CD4-positive, alpha-beta T cell treated with Interferon alpha-2 for 1 hour (primary cell): ENCODE results near the gene DHRS7B.

Experiments used
- DNase-seq, 2 donors: peaks; one replicate each; pipeline ENCODE4 v3.0.0-alpha.2; 2020 to 2022

Gene DHRS7B

DNA sequence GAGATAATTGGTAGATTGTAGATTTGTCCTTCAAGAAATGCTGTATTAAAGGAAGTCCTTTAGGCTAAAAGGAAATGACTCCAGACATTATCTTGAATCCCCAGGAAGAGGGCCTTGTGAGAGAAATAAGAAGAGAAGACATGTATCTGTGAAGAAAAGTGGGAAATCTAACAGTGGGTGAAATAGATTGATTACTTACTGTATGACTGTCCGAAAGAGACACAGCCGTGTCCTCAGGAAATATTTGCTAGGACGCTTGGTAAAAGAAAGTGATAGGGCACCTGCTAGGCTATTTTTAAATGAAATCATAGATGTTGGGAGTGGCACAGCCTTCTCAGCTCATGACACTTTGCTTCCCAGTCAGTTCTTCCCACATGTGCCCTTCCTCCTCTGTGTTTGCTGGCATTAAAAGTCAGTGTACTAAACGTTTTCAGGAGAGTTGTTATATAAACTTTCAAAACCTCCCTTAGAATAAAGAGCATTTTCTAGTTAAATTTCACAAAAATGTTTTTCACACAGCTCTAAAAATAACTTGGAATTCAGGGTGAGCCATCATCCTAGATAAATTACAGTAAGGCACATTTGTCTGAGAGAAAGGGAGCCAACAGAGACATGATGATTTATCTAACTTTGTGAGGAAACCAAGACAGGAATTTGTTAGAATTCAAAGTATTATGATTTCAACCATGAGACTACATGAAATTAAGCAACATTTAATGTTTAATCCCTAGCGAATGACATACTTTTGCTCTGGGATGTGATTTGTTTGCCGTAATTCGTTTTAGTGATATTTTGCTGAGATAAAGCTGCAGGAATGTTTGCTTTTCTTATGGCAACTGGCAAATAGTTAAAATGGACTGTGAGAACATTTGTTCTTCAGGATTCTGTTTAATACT, 35.0 kb downstream of the DHRS7B start:
- no peak for DNase-seq

DNA sequence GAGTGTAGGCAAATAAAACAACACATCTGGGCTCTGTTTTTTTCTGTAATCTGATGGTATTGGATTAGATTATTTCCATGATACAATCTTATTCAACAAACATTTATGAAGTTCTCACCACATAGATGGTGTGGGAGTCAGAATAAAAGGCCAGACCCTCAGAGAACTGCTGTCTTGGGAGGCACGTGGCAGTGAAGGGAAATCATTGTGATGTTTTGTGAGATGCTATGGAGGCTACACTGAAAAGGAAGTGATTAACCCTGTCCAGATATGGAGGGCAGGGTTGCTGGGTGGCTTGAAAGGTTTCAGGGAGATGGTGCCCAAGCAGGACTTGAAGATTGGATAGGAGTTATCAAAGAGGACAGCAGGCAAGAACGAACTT, 35.6 kb downstream of the DHRS7B start:
- no peak for DNase-seq

DNA sequence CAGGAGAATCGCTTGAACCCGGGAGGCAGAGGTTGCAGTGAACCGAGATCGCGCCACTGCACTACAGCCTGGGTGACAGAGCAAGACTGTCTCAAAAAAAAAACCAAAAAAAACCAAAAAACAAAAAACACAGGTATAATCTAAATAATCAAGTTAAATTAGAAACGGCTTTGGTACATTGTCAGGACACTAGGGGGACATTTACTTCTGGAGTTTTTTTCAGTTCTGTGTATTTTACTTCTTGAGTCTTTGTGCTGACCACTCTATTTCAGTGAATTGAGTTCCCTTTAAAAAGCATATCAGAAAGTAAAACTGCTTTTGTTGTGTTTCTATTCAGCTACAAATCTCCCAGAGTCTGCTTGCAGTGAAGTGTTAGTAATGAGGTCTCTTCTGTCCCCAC, 36.3 kb downstream of the DHRS7B start:
- no peak for DNase-seq

DNA sequence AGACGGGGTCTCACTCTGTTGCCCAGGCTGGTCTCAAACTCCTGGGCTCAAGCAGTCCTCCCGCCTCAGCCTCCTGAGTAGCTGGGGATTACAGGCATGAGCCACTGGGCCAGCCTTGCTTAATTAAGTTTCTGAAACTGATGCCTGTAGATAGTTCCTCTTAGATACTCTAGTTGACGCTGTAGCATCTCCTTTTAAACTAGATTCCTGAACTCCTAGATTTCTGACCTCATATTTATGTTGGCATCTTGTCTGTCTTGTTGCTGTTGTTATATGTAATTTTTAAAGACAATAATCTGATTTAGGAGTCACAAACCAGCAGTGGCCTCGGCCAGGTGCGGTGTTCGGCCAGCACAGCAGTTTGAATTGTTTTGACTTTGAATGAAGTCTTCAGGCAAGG, 37.5 kb downstream of the DHRS7B start:
- DNase-seq = no peak

DNA sequence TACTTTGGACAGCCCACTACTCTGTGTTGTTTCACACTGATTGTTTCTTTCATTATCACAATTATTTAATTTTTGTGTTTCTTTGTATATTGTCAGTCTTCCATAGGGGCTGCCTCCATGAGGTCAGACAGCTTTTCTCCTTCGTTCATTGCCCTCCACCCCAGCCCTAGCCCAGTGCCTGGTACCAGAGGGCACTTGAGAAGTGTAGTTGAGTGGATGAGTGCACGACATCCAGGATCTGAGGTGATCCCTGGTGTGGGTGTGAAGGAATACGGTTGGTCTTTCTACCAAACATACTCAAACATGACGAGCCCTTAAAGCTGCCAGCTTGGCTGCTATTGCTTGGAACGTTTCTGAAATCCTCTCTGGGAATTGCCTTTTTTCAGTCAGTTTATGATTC, 37.9 kb downstream of the DHRS7B start:
- DNase-seq = no peak

DNA sequence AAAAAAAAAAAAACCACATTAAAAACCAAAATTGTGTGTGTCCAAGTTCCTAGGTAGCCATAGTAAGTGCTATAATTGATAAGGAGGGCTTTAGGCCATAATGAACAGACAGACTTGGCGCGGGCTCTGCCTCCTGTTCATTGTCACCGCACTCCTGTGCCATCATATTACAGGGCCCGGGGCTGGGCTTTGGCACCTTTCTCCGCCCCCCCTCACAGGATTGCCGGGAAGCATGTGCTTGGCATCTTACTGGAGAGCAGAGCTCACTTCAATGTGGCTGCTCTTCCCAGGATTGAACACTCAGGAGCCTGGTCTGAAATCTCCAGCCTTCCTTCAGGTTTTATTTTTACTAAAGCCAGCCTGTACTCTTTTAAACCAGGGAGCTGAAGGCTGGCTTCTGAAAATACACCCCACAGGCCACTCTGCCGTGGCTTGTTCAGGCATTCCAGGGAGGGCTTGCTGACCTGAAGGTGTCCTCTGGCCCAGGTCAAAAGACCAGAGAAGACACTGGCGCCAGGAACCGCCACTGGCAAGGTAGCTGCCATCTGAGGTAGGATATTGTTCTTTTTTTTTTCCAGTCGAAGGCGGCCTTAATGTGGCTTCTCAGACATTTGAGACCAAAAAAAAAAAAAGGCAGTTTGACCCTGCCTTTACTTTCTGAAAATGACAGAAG, 39.3 kb downstream of the DHRS7B start:
- no peak for DNase-seq

DNA sequence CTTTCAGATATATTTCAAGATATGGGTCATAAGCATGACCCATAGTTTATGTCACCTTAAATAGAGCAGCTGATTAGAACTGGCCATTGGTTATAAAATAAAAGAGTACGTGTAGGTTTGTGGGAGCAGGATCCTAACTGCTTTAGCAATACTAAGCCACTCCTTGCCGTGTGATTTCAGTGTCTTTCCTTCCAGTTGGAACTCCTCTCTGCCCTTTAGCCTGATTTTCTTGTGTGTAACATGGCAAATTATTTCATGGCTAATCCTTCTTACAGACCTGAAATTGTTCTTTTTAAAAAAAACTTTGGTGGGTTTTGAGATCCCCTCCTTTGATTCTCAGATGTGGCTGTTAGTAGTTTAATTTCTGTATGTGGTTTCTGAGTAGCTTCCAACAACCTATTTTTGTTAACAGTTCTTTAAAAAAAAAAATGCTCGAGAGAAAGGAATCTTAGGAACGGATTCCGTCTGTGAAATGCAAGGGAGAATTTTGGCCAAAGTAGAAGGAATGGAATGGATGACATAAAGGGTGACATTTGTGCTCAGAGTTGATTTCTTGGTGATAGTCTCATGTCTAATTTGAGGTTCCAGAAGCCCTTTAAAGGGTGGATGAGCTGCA, 39.9 kb downstream of the DHRS7B start:
- no peak for DNase-seq

DNA sequence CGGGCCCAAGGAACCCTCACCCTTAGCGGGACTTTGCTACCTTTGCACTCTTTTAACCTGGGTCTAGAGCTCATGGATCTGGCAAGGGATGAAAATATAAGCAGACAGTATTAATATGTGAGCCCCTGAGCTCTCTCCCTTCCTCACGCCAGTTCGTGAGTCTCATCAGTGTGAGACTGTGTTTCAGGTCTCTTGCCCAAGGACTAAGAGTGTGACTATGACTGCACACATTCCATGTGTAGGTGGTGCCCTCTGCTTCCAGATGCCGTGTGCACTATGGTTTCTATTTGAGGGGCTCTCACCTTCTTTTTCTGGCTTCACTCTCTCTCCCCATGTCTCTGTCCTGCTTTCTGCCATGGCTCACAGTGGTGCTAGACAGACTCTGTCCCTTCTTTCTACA, 40.5 kb downstream of the DHRS7B start:
- no peak for DNase-seq

DNA sequence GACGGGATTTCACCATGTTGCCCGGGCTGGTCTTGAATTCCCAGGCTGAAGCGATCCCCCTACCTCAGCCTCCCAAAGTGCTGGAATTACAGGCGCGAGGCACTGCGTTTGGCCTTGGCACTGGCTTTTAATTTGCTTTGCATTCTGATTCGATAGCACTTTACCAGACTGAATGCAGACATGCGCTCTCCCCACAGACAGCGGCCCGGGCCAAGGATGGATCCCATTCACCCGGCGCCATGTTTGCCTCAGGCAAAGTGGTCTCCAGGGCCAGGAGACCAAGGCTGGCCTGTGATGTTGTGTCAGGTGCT, 41.7 kb downstream of the DHRS7B start:
- DNase-seq = no peak

DNA sequence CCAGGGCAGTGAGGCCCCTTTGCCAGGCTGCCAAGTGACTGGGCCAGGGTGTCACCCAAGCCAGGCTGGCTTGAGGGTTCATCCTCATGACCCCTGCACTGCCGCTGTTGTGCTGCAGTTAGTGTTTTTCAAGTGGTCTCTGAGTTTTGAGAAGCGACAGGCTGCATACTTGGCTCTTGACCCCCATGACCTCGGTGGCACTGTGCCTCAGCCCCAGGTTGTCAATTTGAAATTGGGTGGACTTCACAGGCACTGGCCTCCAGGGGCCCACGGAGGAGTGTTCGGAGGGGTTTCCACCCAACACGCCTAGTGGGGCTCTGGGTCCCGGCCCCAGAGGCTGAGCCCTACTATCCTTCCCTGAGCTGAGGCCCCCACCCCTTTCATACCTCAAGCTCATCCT, 42.7 kb downstream of the DHRS7B start:
- DNase-seq = no peak

DNA sequence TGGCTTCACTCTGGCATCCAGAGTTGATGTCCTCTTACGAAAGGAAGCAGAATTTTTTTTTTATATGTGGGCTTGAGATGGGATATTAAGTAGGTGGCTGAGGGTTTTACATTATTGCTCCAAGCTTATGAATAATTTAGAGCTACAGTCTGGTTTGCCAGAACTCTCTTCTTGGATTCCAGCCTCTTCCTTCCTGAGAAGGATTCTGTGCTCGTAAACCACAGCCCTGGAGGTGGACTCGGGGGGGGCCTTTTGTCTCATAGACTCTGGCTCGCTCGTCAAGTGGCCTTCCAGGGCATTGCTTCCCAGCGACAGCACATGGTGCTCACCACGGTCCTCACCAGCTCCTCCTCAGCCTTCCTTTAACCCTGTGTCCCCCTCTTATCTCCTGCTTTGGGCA, 44.0 kb downstream of the DHRS7B start:
- no peak for DNase-seq

DNA sequence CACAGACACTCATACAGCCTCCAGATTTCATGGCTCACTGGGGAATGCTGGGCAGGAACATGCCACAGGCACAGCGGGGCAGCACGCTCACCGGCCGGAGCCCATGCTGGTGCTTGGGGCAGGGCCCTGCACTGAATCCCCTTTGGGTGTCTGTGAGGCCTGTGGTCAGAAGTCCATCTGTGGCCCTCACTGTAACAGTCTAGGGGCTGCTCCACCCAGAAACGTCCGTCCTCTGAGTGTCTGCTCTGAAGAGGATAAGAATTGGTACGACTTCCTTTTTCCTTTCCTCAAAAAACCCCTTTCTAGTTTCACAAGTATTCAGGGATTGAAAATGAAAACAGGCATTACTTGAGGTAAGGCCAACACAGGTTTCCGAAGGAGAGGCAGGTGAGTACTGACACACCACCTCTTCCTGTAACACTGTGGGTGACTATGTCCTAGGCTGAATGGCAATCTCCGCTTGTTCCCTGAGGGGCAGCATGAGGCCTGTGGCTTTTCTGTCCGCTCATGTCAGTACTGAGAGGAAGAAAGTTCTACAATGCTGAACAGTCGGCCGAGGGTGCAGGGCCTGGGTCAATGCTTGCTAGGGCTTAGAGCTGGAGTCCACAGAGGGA, 44.7 kb downstream of the DHRS7B start:
- no peak for DNase-seq

DNA sequence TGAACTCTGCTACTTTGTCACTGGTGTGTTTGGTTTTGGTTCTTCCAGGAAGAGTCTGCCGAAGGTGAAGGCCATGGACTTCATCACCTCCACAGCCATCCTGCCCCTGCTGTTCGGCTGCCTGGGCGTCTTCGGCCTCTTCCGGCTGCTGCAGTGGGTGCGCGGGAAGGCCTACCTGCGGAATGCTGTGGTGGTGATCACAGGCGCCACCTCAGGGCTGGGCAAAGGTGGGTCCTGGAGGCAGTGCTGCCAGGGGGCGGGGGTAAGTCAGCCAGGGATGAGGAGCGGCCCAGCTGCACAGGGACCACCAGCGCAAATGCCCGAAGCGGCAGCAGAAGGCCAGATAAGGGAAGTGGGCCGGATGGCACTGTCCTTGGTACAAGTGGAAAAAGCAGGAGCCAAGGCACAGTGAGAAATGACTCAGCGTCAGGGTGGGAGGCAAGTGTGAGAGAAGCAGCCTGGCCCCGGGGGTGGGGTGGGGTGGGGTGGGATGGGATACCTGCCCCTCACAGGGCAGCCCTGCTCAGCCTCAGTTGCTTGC, 45.3 kb downstream of the DHRS7B start:
- no peak for DNase-seq

DNA sequence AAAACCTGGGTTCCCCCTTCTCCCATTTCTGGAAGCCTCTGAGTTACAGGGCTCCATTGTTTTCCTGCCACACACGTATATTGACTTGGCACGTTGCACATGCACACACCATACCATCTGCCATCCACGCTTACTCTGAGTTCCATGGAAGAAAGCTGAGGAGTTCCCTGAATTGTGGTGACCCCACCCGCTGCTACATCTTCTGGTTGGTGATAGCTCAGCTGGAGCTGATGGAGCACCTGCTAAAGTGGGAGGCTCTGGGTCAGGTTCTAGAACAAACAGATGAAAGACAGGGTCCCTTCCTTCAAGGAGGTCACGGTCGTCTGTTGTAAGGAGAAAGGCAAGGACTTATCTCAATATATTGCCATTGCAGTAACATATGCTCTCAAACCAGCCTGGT, 46.1 kb downstream of the DHRS7B start:
- DNase-seq = no peak

DNA sequence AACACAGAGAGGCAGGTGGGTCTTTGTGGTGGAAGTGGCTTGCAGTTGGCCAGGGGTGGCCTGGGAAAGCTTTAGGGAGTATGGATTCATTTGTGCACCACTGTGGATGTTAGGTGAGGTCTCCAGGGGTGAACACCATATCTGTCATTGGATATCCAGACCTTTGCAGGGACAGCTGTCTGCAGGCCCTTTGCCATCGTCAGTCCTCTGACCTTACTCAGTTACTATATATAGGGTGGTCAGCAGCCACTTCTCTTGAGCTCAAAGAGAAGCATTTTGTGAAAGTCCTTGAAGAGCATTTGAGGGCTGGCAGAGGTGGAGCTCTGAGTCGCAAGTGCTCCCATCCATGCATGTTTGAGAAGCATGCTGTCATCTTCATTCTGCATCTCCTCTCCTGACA, 46.8 kb downstream of the DHRS7B start:
- no peak for DNase-seq

DNA sequence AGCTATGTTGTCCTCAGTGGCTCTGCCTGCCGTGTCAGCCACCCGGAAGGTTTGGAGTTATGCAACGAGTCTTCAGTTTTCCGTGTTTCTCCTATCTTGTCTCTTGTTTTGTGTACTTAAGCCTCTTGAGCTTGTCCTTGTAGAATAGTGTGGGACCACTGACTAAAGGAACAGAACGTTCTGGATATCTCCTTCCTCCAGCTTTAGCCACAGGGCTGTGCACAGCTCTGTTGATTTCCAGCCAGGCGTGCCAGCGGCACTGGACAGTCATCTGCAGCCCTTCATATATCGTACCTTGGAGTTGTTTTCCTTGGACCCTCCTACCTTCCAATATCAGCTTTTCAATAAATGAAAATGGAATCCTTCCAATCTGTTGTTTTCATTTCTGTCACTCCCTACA, 47.4 kb downstream of the DHRS7B start:
- no peak for DNase-seq

DNA sequence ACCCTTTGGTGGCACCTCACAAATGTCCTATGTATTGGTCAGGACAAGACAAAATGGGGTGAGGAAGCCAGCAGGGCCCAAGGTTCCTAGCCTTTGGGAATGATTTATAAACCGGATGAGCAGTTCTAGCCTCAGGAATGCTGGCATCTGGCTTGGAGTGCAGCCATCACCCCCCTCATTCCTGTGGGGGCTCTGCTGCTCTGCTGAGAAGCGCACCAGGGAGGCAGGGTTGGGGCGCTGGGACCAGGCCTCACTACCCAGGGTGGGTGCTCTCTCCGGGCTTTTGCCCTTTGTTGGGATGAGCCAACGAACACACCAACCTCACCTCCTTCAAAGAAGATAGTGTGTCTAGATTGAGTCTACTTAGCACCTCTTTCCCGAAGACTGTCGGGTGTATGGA, 47.9 kb downstream of the DHRS7B start:
- DNase-seq = no peak

DNA sequence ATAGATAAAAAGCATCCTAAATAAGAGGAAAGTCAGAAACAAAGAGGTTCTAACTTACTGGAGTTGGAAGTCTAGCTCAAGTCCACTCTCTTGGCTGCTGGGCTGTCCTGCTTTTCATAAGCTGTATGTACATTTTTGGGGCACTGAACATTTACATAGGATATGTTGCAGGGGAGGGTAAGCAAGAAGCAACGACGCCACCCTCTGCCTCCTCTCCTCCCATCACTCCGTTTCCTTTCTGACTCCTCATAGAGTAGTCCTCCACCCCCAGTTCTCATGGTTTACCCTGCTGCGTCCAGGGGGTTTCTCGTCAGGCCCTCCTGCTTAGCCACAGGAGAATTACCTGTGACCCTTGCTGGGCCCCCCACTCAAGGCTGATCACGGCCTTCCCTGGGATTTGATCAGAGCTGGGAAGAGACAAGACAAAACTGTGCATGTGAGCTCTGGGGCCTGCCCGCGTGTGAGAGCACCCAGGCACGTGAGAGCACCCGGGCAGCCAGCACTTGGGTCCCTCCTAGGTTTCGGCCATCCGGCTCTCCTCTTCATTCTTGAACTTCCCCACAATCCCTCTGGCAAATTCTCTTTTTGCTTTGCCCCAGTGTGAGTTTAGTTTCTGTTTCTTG, 50.1 kb downstream of the DHRS7B start:
- no peak for DNase-seq

DNA sequence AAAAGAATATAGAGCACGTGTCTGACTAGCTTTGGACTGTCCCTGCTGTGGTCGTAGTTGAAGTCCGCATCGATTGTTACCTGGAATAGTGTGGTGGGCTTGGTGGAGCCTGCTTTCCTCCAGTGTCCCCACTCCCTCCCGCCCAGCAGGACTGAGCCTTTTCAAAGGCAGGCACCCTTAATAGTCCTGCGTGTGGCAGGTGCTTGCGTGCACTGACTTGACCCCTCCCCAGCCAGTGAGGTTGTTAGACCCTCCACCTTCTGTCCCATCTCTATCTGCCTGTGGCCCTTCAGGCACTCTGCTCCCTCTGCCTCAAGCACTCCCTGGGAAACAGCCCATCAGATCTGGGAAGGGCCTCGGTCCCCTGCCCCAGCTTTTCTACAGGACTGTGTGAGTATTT, 50.6 kb downstream of the DHRS7B start:
- no peak for DNase-seq

DNA sequence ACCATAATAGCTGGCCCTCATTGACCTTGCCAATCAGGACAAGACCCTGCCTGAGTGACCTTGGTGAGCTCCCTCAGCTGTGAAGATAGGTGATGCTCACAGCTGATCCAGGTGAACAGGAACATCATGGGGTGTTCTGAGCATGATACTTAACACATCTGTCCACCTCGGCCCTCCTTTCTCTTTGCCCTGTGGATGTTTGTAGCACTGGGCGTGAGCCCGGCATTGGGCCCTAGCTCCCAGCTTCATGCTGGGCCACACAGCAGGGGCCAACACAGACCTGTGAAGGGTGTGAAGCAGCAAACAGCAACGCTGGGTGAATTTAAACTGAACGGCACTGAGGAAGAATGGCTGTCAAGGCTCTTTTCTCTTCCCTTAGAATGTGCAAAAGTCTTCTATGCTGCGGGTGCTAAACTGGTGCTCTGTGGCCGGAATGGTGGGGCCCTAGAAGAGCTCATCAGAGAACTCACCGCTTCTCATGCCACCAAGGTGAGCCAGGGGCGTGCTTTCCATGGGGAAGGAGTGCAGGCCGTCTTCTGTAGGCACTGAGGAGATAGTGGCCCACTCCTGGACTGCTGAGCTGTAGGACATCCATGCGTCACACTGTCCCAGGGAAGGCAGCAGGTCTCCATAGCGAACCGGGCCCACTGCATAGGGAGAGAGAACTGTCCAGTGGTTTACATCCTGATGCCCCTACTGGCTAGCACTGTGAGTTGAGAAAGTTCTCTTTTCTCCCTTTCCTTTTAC, 51.3 kb downstream of the DHRS7B start:
- no peak for DNase-seq

DNA sequence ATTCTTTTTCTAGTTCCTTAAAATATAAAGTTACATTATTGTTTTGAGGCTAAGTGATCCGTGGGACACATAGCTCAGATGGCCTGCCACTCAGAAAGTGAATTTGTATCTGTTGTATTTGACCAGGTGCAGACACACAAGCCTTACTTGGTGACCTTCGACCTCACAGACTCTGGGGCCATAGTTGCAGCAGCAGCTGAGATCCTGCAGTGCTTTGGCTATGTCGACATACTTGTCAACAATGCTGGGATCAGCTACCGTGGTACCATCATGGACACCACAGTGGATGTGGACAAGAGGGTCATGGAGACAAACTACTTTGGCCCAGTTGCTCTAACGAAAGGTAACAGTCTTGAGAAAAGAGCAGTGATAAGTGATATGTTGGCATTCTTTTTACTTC, 56.7 kb downstream of the DHRS7B start:
- no peak for DNase-seq

DNA sequence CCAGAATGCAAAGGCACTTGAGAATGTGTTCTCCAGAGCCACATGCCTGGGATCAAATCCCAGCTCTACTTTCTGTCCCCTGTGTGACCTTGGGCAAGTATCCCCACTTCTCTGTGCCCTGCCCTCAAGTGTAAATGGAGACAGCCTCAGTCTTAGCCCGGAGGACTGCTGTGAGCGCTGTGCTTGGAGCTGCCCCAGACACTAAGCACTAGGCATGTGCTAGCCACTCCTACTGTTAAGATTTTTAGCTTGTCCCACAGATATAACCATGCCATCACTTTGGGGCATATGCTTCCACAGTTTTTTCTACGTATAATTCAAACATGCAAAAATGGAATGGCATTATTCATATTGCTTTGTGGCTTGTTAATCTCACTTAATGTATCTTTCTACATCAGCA, 57.8 kb downstream of the DHRS7B start:
- no peak for DNase-seq
